ENCODE results near the gene FABP1.

FABP1 gene

GRCh38 chr2:88168386-88168785 lies 40.5 kb upstream of the FABP1 start:
- in situ Hi-C loops (cut with HindIII; ENCODE audit: low sequenced_read_pairs): no loop called here
- DNase-seq (ENCODE audit: low read depth): no peak
- TF ChIP-seq CTCF (IDR thresholded peaks at IDR 0.05; ENCODE audit: low read depth, low read length, missing control alignments): no peak

GRCh38 chr2:88167740-88168139 lies 39.9 kb upstream of the FABP1 start:
- H3K4me3 ChIP-seq (ENCODE audit: low read depth, low read length): no peak overlapping the region
- no peak for TF ChIP-seq CTCF (IDR thresholded peaks at IDR 0.05; ENCODE audit: low read depth, low read length, missing control alignments)
- DNase-seq (ENCODE audit: low read depth): no peak
- in situ Hi-C loops (cut with HindIII; ENCODE audit: low sequenced_read_pairs): no loop called here

More at GRCh38 chr2:88168386-88168785, 40.5 kb upstream of the FABP1 start:
- no peak overlapping the region for H3K4me3 ChIP-seq (ENCODE audit: low read depth, low read length)

GRCh38 chr2:88165332-88166003 lies 37.6 kb upstream of the FABP1 start:
- no peak for TF ChIP-seq CTCF (IDR thresholded peaks at IDR 0.05; ENCODE audit: low read depth, low read length, missing control alignments)
- H3K4me3 ChIP-seq (ENCODE audit: low read depth, low read length): no peak overlapping the region
- DNase-seq (ENCODE audit: low read depth): no peak
- in situ Hi-C loops (cut with HindIII; ENCODE audit: low sequenced_read_pairs): no loop called here

GRCh38 chr2:88161446-88162244 lies 33.8 kb upstream of the FABP1 start:
- DNase-seq (ENCODE audit: low read depth): no peak
- TF ChIP-seq CTCF (IDR thresholded peaks at IDR 0.05; ENCODE audit: low read depth, low read length, missing control alignments): no peak
- in situ Hi-C loops (cut with HindIII; ENCODE audit: low sequenced_read_pairs): loop anchor here (5.0 kb wide), 1 partner anchor 69 kb away; no protein-coding TSS in a partner anchor
- H3K4me3 ChIP-seq (ENCODE audit: low read depth, low read length): no peak overlapping the region

- in situ Hi-C loops (cut with HindIII; ENCODE audit: low sequenced_read_pairs): loop anchor here (5.0 kb wide), 1 partner anchor 68 kb away; no protein-coding TSS in a partner anchor
- DNase-seq (ENCODE audit: low read depth): no peak
- no peak for TF ChIP-seq CTCF (IDR thresholded peaks at IDR 0.05; ENCODE audit: low read depth, low read length, missing control alignments)
- no peak overlapping the region for H3K4me3 ChIP-seq (ENCODE audit: low read depth, low read length)
Measured at GRCh38 chr2:88160517-88160916, 32.7 kb upstream of the FABP1 start.

- no peak overlapping the region for H3K4me3 ChIP-seq (ENCODE audit: low read depth, low read length)
- in situ Hi-C loops (cut with HindIII; ENCODE audit: low sequenced_read_pairs): loop anchor here (5.0 kb wide), 1 partner anchor 68 kb away; no protein-coding TSS in a partner anchor
- peak; percentile 44 for DNase-seq (ENCODE audit: low read depth)
- peak; percentile 83 for TF ChIP-seq CTCF (IDR thresholded peaks at IDR 0.05; ENCODE audit: low read depth, low read length, missing control alignments)
Measured at GRCh38 chr2:88159955-88160415, 32.1 kb upstream of the FABP1 start.
